ENCODE results near the gene CKAP4. TPM values are rescaled to one million over a fixed set of nuclear protein-coding genes. Genes with fewer than 3 reads are reported as not detected.
"Not testable (repeated sequence)": the region's sequence is repeated elsewhere in the genome, so short reads cannot be mapped to it uniquely, and the experiment has no call there.

CKAP4 gene
- total RNA-seq, 2 donors from 2014 or later: 50.1 to 56.8 TPM

- H3K9me3 ChIP-seq: no peaks in the 10 kb centered on the region
- no peak overlapping the region for H3K27ac ChIP-seq
- no peaks in the 10 kb centered on the region for H3K27me3 ChIP-seq
- H3K4me3 ChIP-seq: no peak overlapping the region
- no peaks in the 10 kb centered on the region for H3K4me1 ChIP-seq
- TF ChIP-seq CTCF (IDR thresholded peaks at IDR 0.05): no peak
- no peaks in the 10 kb centered on the region for H3K36me3 ChIP-seq
- no peak for DNase-seq (ENCODE audit: low spot score)
These were observed 42.8 kb upstream of the CKAP4 start for GRCh38 chr12:106290666-106291065.

- TF ChIP-seq CTCF (IDR thresholded peaks at IDR 0.05): no peak
- no peaks in the 10 kb centered on the region for H3K36me3 ChIP-seq
- H3K4me3 ChIP-seq: no peak overlapping the region
- DNase-seq (ENCODE audit: low spot score): no peak
- no peak overlapping the region for H3K27ac ChIP-seq
- H3K4me1 ChIP-seq: peaks cover 0 to 7% of the 10 kb centered on the region in 2 donors
- H3K27me3 ChIP-seq: no peaks in the 10 kb centered on the region
- H3K9me3 ChIP-seq: no peaks in the 10 kb centered on the region
These were observed 41.4 kb upstream of the CKAP4 start for GRCh38 chr12:106289196-106289681.

- H3K36me3 ChIP-seq: no peaks in the 10 kb centered on the region
- H3K4me3 ChIP-seq: no peak overlapping the region
- no peak for TF ChIP-seq CTCF (IDR thresholded peaks at IDR 0.05)
- H3K4me1 ChIP-seq: peaks cover 0 to 13% of the 10 kb centered on the region in 2 donors
- peak overlapping the region in 1 of 2 donors; percentile 1 for H3K27ac ChIP-seq
- H3K27me3 ChIP-seq: no peaks in the 10 kb centered on the region
- H3K9me3 ChIP-seq: no peaks in the 10 kb centered on the region
- no peak for DNase-seq (ENCODE audit: low spot score)
These were observed 40.8 kb upstream of the CKAP4 start for GRCh38 chr12:106288494-106289195.

- peaks cover 0 to 14% of the 10 kb centered on the region in 2 donors for H3K4me1 ChIP-seq
- H3K4me3 ChIP-seq: no peak overlapping the region
- no peaks in the 10 kb centered on the region for H3K36me3 ChIP-seq
- no peak overlapping the region for H3K27ac ChIP-seq
- H3K27me3 ChIP-seq: no peaks in the 10 kb centered on the region
- TF ChIP-seq CTCF (IDR thresholded peaks at IDR 0.05): no peak
- DNase-seq (ENCODE audit: low spot score): no peak
- H3K9me3 ChIP-seq: no peaks in the 10 kb centered on the region
These were observed 40.3 kb upstream of the CKAP4 start for GRCh38 chr12:106288101-106288493.

GRCh38 chr12:106287364-106287763 lies 39.5 kb upstream of the CKAP4 start:
- Histone ChIP-seq H3K27ac (no peak overlapping the region), H3K4me1 (peaks cover 0 to 14% of the 10 kb centered on the region in 2 donors), H3K9me3 (peaks cover 0 to 1% of the 10 kb centered on the region in 2 donors), H3K36me3 (no peaks in the 10 kb centered on the region), H3K27me3 (no peaks in the 10 kb centered on the region), H3K4me3 (no peak overlapping the region)
- no peak for TF ChIP-seq CTCF (IDR thresholded peaks at IDR 0.05)
- DNase-seq (ENCODE audit: low spot score): no peak

GRCh38 chr12:106286576-106287162 lies 38.8 kb upstream of the CKAP4 start:
- H3K9me3 ChIP-seq; H3K27me3 ChIP-seq; H3K36me3 ChIP-seq; DNase-seq (ENCODE audit: low spot score); H3K27ac ChIP-seq; H3K4me3 ChIP-seq: not testable (repeated sequence)
- peaks cover 0 to 14% of the 10 kb centered on the region in 2 donors for H3K4me1 ChIP-seq

Data from right atrium auricular region (tissue), 2 donors.